ENCODE results near the gene GAGE12C. TPM values are rescaled to one million over a fixed set of nuclear protein-coding genes. Genes with fewer than 3 reads are reported as not detected.
"Not testable (repeated sequence)": the region's sequence is repeated elsewhere in the genome, so short reads cannot be mapped to it uniquely, and the experiment has no call there.

GAGE12C gene
- polyA plus RNA-seq (2013, experiment 1 of 2), result not detected
- not detected for polyA plus RNA-seq (2013, experiment 2 of 2)

DNA sequence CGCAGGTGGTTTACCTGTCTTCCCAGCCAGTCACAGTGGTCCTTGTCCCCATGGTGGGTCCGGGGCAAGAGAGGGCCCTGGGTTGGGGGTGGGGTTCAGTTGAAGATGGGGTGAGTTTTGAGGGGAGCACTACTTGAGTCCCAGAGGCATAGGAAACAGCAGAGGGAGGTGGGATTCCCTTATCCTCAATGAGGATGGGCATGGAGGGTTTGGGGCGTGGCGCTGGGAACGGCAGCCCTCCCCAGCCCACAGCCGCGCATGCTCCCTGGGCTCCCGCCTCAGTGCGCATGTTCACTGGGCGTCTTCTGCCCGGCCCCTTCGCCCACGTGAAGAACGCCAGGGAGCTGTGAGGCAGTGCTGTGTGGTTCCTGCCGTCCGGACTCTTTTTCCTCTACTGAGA lies at the start of gene GAGE12C:
GAGE12C (plus strand) TSS at position 301 of the 400 bp plus-strand sequence. CDS start 1,155 bp downstream, outside the sequence.
- not testable (repeated sequence) for H2BK5ac ChIP-seq (ENCODE audit: low read depth, low read length, poor library complexity, severe bottlenecking); H3K4me1 ChIP-seq (ENCODE audit: control insufficient read depth, insufficient read depth, low read depth, low read length); H2AK5ac ChIP-seq (ENCODE audit: low read length, severe bottlenecking); H4K8ac ChIP-seq (ENCODE audit: low read length); H3K9ac ChIP-seq (ENCODE audit: low read length); H3K18ac ChIP-seq (ENCODE audit: low read depth in 1 of 2, low read length in 2 of 2); H2BK120ac ChIP-seq (ENCODE audit: low read depth, low read length); H2BK12ac ChIP-seq (ENCODE audit: low read length in 2 of 2); H3K4me2 ChIP-seq (ENCODE audit: low read length, poor library complexity, severe bottlenecking); H3K27ac ChIP-seq (ENCODE audit: low read length, poor library complexity, severe bottlenecking); DNase-seq; H3K23ac ChIP-seq (ENCODE audit: low read length in 2 of 2); H3K4ac ChIP-seq (ENCODE audit: low read depth in 1 of 2, low read length in 2 of 2); H3K36me3 ChIP-seq (ENCODE audit: control insufficient read depth in 1 of 2, insufficient read depth in 2 of 2, low read depth in 1 of 2, low read length in 2 of 2); H4K91ac ChIP-seq (ENCODE audit: low read length); H2AFZ ChIP-seq (ENCODE audit: low read depth, low read length); H3K4me3 ChIP-seq (ENCODE audit: insufficient read depth in 1 of 2, low read depth in 1 of 2, low read length in 2 of 2); H3K9me3 ChIP-seq (ENCODE audit: control insufficient read depth, low read length); H2BK15ac ChIP-seq (ENCODE audit: low read depth, poor library complexity, severe bottlenecking); H3K27me3 ChIP-seq (ENCODE audit: control insufficient read depth in 1 of 2, insufficient read depth in 1 of 2, low read length in 2 of 2); H3K14ac ChIP-seq (ENCODE audit: low read length in 2 of 2); H3K79me1 ChIP-seq (replicated peaks; ENCODE audit: low read length, poor library complexity, severe bottlenecking)
- WGBS, result no CpG with 5 or more reads among the region's 16 CpGs

DNA sequence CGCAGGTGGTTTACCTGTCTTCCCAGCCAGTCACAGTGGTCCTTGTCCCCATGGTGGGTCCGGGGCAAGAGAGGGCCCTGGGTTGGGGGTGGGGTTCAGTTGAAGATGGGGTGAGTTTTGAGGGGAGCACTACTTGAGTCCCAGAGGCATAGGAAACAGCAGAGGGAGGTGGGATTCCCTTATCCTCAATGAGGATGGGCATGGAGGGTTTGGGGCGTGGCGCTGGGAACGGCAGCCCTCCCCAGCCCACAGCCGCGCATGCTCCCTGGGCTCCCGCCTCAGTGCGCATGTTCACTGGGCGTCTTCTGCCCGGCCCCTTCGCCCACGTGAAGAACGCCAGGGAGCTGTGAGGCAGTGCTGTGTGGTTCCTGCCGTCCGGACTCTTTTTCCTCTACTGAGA lies 9.5 kb downstream of the GAGE12C start, which contains the start of gene GAGE12D:
GAGE12D (plus strand) TSS at position 301 of the 400 bp plus-strand sequence. CDS start 1,155 bp downstream, outside the sequence.
- not testable (repeated sequence) for H2BK15ac ChIP-seq (ENCODE audit: low read depth, poor library complexity, severe bottlenecking); DNase-seq; H2BK5ac ChIP-seq (ENCODE audit: low read depth, low read length, poor library complexity, severe bottlenecking); H3K4ac ChIP-seq (ENCODE audit: low read depth in 1 of 2, low read length in 2 of 2); H3K4me1 ChIP-seq (ENCODE audit: control insufficient read depth, insufficient read depth, low read depth, low read length); H3K27ac ChIP-seq (ENCODE audit: low read length, poor library complexity, severe bottlenecking); H3K23ac ChIP-seq (ENCODE audit: low read length in 2 of 2); H3K14ac ChIP-seq (ENCODE audit: low read length in 2 of 2); H3K27me3 ChIP-seq (ENCODE audit: control insufficient read depth in 1 of 2, insufficient read depth in 1 of 2, low read length in 2 of 2); H3K9ac ChIP-seq (ENCODE audit: low read length); H4K8ac ChIP-seq (ENCODE audit: low read length); H3K4me3 ChIP-seq (ENCODE audit: insufficient read depth in 1 of 2, low read depth in 1 of 2, low read length in 2 of 2); H2AFZ ChIP-seq (ENCODE audit: low read depth, low read length); H2BK120ac ChIP-seq (ENCODE audit: low read depth, low read length); H3K79me1 ChIP-seq (replicated peaks; ENCODE audit: low read length, poor library complexity, severe bottlenecking); H3K18ac ChIP-seq (ENCODE audit: low read depth in 1 of 2, low read length in 2 of 2); H3K9me3 ChIP-seq (ENCODE audit: control insufficient read depth, low read length); H4K91ac ChIP-seq (ENCODE audit: low read length); H3K4me2 ChIP-seq (ENCODE audit: low read length, poor library complexity, severe bottlenecking); H3K36me3 ChIP-seq (ENCODE audit: control insufficient read depth in 1 of 2, insufficient read depth in 2 of 2, low read depth in 1 of 2, low read length in 2 of 2); H2BK12ac ChIP-seq (ENCODE audit: low read length in 2 of 2); H2AK5ac ChIP-seq (ENCODE audit: low read length, severe bottlenecking)
- no CpG with 5 or more reads among the region's 16 CpGs for WGBS

DNA sequence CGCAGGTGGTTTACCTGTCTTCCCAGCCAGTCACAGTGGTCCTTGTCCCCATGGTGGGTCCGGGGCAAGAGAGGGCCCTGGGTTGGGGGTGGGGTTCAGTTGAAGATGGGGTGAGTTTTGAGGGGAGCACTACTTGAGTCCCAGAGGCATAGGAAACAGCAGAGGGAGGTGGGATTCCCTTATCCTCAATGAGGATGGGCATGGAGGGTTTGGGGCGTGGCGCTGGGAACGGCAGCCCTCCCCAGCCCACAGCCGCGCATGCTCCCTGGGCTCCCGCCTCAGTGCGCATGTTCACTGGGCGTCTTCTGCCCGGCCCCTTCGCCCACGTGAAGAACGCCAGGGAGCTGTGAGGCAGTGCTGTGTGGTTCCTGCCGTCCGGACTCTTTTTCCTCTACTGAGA lies 19.0 kb downstream of the GAGE12C start, which contains the start of gene GAGE12E:
GAGE12E (plus strand) TSS at position 301 of the 400 bp plus-strand sequence. CDS start 1,155 bp downstream, outside the sequence.
- not testable (repeated sequence) for H3K23ac ChIP-seq (ENCODE audit: low read length in 2 of 2); H2AK5ac ChIP-seq (ENCODE audit: low read length, severe bottlenecking); H4K8ac ChIP-seq (ENCODE audit: low read length); H3K4me3 ChIP-seq (ENCODE audit: insufficient read depth in 1 of 2, low read depth in 1 of 2, low read length in 2 of 2); H2BK5ac ChIP-seq (ENCODE audit: low read depth, low read length, poor library complexity, severe bottlenecking); H3K36me3 ChIP-seq (ENCODE audit: control insufficient read depth in 1 of 2, insufficient read depth in 2 of 2, low read depth in 1 of 2, low read length in 2 of 2); H3K9me3 ChIP-seq (ENCODE audit: control insufficient read depth, low read length); H3K14ac ChIP-seq (ENCODE audit: low read length in 2 of 2); H3K27me3 ChIP-seq (ENCODE audit: control insufficient read depth in 1 of 2, insufficient read depth in 1 of 2, low read length in 2 of 2); DNase-seq; H3K4ac ChIP-seq (ENCODE audit: low read depth in 1 of 2, low read length in 2 of 2); H3K18ac ChIP-seq (ENCODE audit: low read depth in 1 of 2, low read length in 2 of 2); H3K9ac ChIP-seq (ENCODE audit: low read length); H3K4me1 ChIP-seq (ENCODE audit: control insufficient read depth, insufficient read depth, low read depth, low read length); H2BK15ac ChIP-seq (ENCODE audit: low read depth, poor library complexity, severe bottlenecking); H2BK120ac ChIP-seq (ENCODE audit: low read depth, low read length); H3K79me1 ChIP-seq (replicated peaks; ENCODE audit: low read length, poor library complexity, severe bottlenecking); H3K27ac ChIP-seq (ENCODE audit: low read length, poor library complexity, severe bottlenecking); H2AFZ ChIP-seq (ENCODE audit: low read depth, low read length); H2BK12ac ChIP-seq (ENCODE audit: low read length in 2 of 2); H3K4me2 ChIP-seq (ENCODE audit: low read length, poor library complexity, severe bottlenecking); H4K91ac ChIP-seq (ENCODE audit: low read length)
- WGBS, result no CpG with 5 or more reads among the region's 16 CpGs

- no CpG with 5 or more reads among the region's 16 CpGs for whole genome bisulfite sequencing
- H3K23ac ChIP-seq (ENCODE audit: low read length in 2 of 2), result not testable (repeated sequence)
Observed at GRCh38 chrX:49560542-49560941, 28.6 kb downstream of the GAGE12C start, which contains the start of gene GAGE12F. Gene GAGE12F (plus strand): TSS chrX:49560842. CDS start chrX:49561997, 1,155 bp downstream.

More at GRCh38 chrX:49560542-49560941, 28.6 kb downstream of the GAGE12C start, which contains the start of gene GAGE12F:
- H2BK120ac ChIP-seq (ENCODE audit: low read depth, low read length); H2BK5ac ChIP-seq (ENCODE audit: low read depth, low read length, poor library complexity, severe bottlenecking); H4K91ac ChIP-seq (ENCODE audit: low read length); H2AFZ ChIP-seq (ENCODE audit: low read depth, low read length); H3K9me3 ChIP-seq (ENCODE audit: control insufficient read depth, low read length); H4K8ac ChIP-seq (ENCODE audit: low read length); H3K14ac ChIP-seq (ENCODE audit: low read length in 2 of 2); DNase-seq; H3K4ac ChIP-seq (ENCODE audit: low read depth in 1 of 2, low read length in 2 of 2); H3K36me3 ChIP-seq (ENCODE audit: control insufficient read depth in 1 of 2, insufficient read depth in 2 of 2, low read depth in 1 of 2, low read length in 2 of 2); H3K18ac ChIP-seq (ENCODE audit: low read depth in 1 of 2, low read length in 2 of 2); H3K4me1 ChIP-seq (ENCODE audit: control insufficient read depth, insufficient read depth, low read depth, low read length); H3K27ac ChIP-seq (ENCODE audit: low read length, poor library complexity, severe bottlenecking); H2AK5ac ChIP-seq (ENCODE audit: low read length, severe bottlenecking); H3K4me2 ChIP-seq (ENCODE audit: low read length, poor library complexity, severe bottlenecking); H3K27me3 ChIP-seq (ENCODE audit: control insufficient read depth in 1 of 2, insufficient read depth in 1 of 2, low read length in 2 of 2); H2BK15ac ChIP-seq (ENCODE audit: low read depth, poor library complexity, severe bottlenecking); H3K4me3 ChIP-seq (ENCODE audit: insufficient read depth in 1 of 2, low read depth in 1 of 2, low read length in 2 of 2); H3K9ac ChIP-seq (ENCODE audit: low read length); H2BK12ac ChIP-seq (ENCODE audit: low read length in 2 of 2); H3K79me1 ChIP-seq (replicated peaks; ENCODE audit: low read length, poor library complexity, severe bottlenecking): not testable (repeated sequence)

Measured in mesenchymal stem cell (in vitro differentiated cells and primary cell).